ENCODE data around the gene TRIM44. TPM values are rescaled to one million over a fixed set of nuclear protein-coding genes. Genes with fewer than 3 reads are reported as not detected.

The TRIM44 gene
- total and polyA plus RNA-seq, 8 donors: 6.3 to 55.4 (median 36.4) TPM

DNA sequence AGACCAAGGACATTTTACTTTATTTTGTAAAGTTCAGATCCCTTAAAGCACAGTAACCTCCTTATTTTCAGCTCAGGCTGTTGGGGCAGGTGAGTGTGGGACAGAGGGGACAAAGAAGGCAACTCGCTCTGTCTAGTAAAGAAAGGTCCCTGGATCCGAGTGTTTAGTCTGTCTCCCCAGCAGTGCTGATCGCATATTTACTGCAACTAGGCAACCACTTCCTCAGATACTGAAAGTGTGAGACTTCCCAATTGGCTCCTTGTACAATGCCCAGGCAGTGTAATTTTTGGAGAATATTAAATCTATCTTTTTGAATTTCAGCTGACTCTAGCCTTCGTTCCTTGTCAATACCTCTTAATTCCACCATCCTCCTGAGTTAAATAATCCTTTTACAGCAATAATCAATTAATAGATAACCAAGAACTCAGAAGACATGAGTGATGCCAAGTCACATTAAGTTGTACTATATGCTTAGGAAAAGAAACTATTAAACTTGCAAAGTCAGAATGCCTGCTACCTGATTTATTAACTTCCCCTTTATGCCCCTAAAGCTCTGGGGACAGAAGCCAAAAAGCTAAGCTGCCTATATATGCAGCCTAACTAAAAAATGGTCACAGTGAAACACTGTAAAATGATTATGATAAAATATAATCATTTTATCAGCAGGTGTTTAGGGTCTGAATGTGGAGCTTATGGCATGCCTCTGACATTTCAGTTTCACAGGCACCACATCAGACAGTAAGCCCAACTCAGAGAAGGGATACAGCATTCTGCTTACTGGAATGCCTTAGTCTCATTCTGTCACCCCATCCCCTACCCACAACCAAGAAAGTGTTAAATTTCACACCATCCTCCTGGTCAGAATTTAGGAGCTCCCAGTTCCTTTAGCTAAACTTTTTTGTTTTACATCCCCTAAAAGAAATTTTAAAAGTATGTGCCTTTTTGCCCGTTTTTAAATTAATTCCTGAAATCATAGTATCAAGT is 138.7 kb downstream of the TRIM44 start:
- H3K4me1 ChIP-seq: peaks cover 0 to 19% (median 14%) of the 10 kb centered on the region in 3 donors
- DNase-seq: no peak
- ATAC-seq: peak in 2 of 4 donors; percentile 53 to 80
- WGBS, 2 donors: 85 to 89% methylated on average over 5 of the region's 5 CpGs
- intact Hi-C loops (cut with DNase I): no loop called here
- no peak overlapping the region for H3K4me3 ChIP-seq
- TF ChIP-seq, protein P1, sequence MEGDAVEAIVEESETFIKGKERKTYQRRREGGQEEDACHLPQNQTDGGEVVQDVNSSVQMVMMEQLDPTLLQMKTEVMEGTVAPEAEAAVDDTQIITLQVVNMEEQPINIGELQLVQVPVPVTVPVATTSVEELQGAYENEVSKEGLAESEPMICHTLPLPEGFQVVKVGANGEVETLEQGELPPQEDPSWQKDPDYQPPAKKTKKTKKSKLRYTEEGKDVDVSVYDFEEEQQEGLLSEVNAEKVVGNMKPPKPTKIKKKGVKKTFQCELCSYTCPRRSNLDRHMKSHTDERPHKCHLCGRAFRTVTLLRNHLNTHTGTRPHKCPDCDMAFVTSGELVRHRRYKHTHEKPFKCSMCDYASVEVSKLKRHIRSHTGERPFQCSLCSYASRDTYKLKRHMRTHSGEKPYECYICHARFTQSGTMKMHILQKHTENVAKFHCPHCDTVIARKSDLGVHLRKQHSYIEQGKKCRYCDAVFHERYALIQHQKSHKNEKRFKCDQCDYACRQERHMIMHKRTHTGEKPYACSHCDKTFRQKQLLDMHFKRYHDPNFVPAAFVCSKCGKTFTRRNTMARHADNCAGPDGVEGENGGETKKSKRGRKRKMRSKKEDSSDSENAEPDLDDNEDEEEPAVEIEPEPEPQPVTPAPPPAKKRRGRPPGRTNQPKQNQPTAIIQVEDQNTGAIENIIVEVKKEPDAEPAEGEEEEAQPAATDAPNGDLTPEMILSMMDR (IDR thresholded peaks at IDR 0.05): no peak
- no peak for FAIRE-seq
- H3K27ac ChIP-seq: no peak overlapping the region
- H3K36me3 ChIP-seq: no peaks in the 10 kb centered on the region
- H3K9me3 ChIP-seq: no peaks in the 10 kb centered on the region
- H3K27me3 ChIP-seq: no peaks in the 10 kb centered on the region

DNA sequence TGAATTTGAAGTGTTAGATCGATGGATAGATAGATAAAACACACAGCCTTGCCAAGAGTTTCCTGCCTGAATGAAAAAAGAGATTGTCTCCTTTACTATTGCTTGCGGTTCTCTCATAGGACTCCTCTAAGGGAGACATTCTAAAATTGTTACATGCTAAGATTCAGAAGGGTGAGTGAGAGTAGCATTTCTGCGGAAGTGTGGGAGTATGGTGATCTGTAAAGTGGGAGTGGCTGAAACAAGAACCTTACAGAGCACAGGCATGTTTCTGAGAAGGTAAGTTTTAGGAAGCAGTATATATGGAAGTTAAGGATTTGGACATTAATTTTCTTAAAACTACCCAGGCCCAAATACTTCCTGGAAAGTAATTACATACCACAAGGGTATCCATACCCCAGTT is 139.6 kb downstream of the TRIM44 start:
- no peaks in the 10 kb centered on the region for H3K9me3 ChIP-seq
- peaks cover 0 to 19% (median 14%) of the 10 kb centered on the region in 3 donors for H3K4me1 ChIP-seq
- H3K27me3 ChIP-seq: no peaks in the 10 kb centered on the region
- intact Hi-C loops (cut with DNase I): no loop called here
- TF ChIP-seq, protein P1 (IDR thresholded peaks at IDR 0.05): no peak
- H3K36me3 ChIP-seq: peaks cover 0 to 9% (median 0%) of the 10 kb centered on the region in 3 donors
- DNase-seq: no peak
- no peak overlapping the region for H3K27ac ChIP-seq
- H3K4me3 ChIP-seq: no peak overlapping the region
- no peak for ATAC-seq
- FAIRE-seq: no peak
- 78 to 83% methylated on average over 3 of the region's 3 CpGs for WGBS, 2 donors

DNA sequence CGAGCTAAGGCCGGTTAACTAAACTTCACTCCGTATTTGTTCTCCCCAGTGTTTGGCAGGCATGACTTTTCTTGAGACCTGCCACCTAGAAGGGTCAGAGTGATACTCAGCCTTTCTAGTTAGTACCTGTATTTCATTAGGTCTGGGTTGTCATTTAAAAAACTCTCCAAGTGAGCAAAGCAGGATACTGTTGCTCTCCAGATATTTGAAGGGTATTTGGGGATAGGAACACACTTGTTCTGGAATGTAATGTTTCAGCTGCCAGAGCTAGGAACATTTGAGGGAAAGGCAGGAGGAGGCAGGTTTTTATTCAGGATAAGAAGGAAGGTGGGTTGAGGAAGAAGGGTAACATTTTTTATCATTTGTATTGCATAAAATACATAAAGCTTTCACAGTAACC is 140.1 kb downstream of the TRIM44 start:
- ATAC-seq (no peak), DNase-seq (no peak), FAIRE-seq (no peak)
- no peak overlapping the region for H3K27ac ChIP-seq
- peaks cover 0 to 9% (median 0%) of the 10 kb centered on the region in 3 donors for H3K36me3 ChIP-seq
- 47 to 59% methylated on average over 3 of the region's 3 CpGs for WGBS, 2 donors
- no peaks in the 10 kb centered on the region for H3K9me3 ChIP-seq
- H3K27me3 ChIP-seq: no peaks in the 10 kb centered on the region
- H3K4me1 ChIP-seq: peaks cover 0 to 19% (median 14%) of the 10 kb centered on the region in 3 donors
- intact Hi-C loops (cut with DNase I): no loop called here
- TF ChIP-seq, protein P1 (IDR thresholded peaks at IDR 0.05): no peak
- no peak overlapping the region for H3K4me3 ChIP-seq

DNA sequence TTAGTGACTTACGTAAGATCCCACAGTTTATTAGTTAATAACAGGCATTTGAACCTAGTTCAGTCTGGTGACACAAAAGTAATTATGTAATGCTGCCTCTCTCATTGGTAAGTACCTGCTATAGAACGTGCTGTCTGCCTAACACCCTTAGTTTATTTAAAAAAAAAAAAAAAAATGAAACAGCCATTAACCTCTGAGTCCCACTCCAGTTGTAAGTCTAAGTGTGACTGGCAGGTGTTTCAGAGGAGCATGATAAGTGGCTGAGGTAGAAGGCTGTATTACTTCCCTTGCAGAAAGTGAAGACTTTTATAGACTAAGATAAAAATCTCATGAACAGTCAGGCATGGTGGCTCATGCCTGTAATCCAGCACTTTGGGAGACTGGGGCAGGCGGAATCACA is 140.5 kb downstream of the TRIM44 start:
- H3K4me3 ChIP-seq: no peak overlapping the region
- peaks cover 0 to 9% (median 0%) of the 10 kb centered on the region in 3 donors for H3K36me3 ChIP-seq
- intact Hi-C loops (cut with DNase I): no loop called here
- H3K27ac ChIP-seq: no peak overlapping the region
- FAIRE-seq (no peak), DNase-seq (no peak), ATAC-seq (no peak)
- peaks cover 0 to 18% (median 14%) of the 10 kb centered on the region in 3 donors for H3K4me1 ChIP-seq
- TF ChIP-seq, protein P1 (IDR thresholded peaks at IDR 0.05): no peak
- 60 to 62% methylated on average over 3 of the region's 3 CpGs for WGBS, 2 donors
- H3K9me3 ChIP-seq: no peaks in the 10 kb centered on the region
- H3K27me3 ChIP-seq: no peaks in the 10 kb centered on the region
